Left ventricle myocardium inferior (tissue), 1 donor: ENCODE measurements around the gene ZNF786. TPM values are rescaled to one million over a fixed set of nuclear protein-coding genes. Genes with fewer than 3 reads are reported as not detected.
A peak's percentile ranks its signal among the peaks of the same experiment; 100 is the strongest.
"Not testable (repeated sequence)": the region's sequence is repeated elsewhere in the genome, so short reads cannot be mapped to it uniquely, and the experiment has no call there.

Experiments
- DNase-seq: peaks from one replicate; pipeline ENCODE4 v3.0.0-alpha.2; 2020
- H3K27ac ChIP-seq: fragments of 200-600 bp; replicated peaks from 2 replicates; pipeline ENCODE4 v1.8.0; 2021
- H3K27me3 ChIP-seq: fragments of 200-600 bp; 2 replicates; pipeline ENCODE4 v1.8.0; 2021; ENCODE audit warnings: low read depth
- H3K36me3 ChIP-seq: fragments of 200-600 bp; 2 replicates; pipeline ENCODE4 v1.8.0; 2021
- H3K4me1 ChIP-seq: fragments of 200-600 bp; 2 replicates; pipeline ENCODE4 v1.8.0; 2021
- H3K4me3 ChIP-seq: fragments of 200-600 bp; 2 replicates; pipeline ENCODE4 v1.8.0; 2021; ENCODE audit warnings: mild to moderate bottlenecking, moderate library complexity
- H3K9me3 ChIP-seq: fragments of 200-600 bp; replicated peaks from 2 replicates; pipeline ENCODE4 v1.8.0; 2021
- CTCF ChIP-seq: fragments of 200-600 bp; IDR thresholded peaks from 2 replicates; pipeline ENCODE4 v1.8.0; 2021; ENCODE audit warnings: antibody characterized with exemption, mild to moderate bottlenecking, borderline replicate concordance
- intact Hi-C: fragments of 100-400 bp; cut with micrococcal nuclease; formaldehyde crosslinking; loops from one replicate; pipeline ENCODE4 v1.11.0; 2022
- total RNA-seq: library from RNA; stranded (reverse); fragmentation: NEBNext Ultra II Directional; extraction: Animal tissue kit (Norgen Biotek cat#: 25700); gene quantifications from one replicate; pipeline ENCODE4 v1.2.1, GENCODE V29; 2021
- donor health status: DM: no; HTN: yes; CAD: no; lungs with severe emphysema.

ZNF786 gene
- total RNA-seq, 1 donor from 2014 or later, result 2.4 TPM

GRCh38 chr7:149041350-149041749, 49.2 kb downstream of the ZNF786 start:
- no peaks in the 10 kb centered on the region for H3K36me3 ChIP-seq
- H3K4me1 ChIP-seq, result no peaks in the 10 kb centered on the region
- no peak for TF ChIP-seq CTCF
- no peak overlapping the region for H3K4me3 ChIP-seq
- H3K27me3 ChIP-seq, result no peaks in the 10 kb centered on the region
- no peak overlapping the region for H3K27ac ChIP-seq
- DNase-seq, result no peak
- intact Hi-C loops, result no loop called here
- H3K9me3 ChIP-seq, result peaks cover 8% of the 10 kb centered on the region

GRCh38 chr7:149038641-149039040, 51.9 kb downstream of the ZNF786 start:
- DNase-seq, H3K4me3 ChIP-seq, H3K27ac ChIP-seq, H3K27me3 ChIP-seq, H3K36me3 ChIP-seq, intact Hi-C loops, H3K4me1 ChIP-seq, H3K9me3 ChIP-seq: not testable (repeated sequence)

- no peak for TF ChIP-seq CTCF
- Histone ChIP-seq H3K4me3 (no peak overlapping the region), H3K4me1 (no peaks in the 10 kb centered on the region), H3K27me3 (peaks cover 4% of the 10 kb centered on the region), H3K27ac (no peak overlapping the region), H3K36me3 (no peaks in the 10 kb centered on the region), H3K9me3 (peaks cover 8% of the 10 kb centered on the region)
- no peak for DNase-seq
- intact Hi-C loops, result no loop called here
Measured at GRCh38 chr7:149036676-149037075, 53.8 kb downstream of the ZNF786 start.

GRCh38 chr7:149031353-149031910, 59.1 kb downstream of the ZNF786 start:
- Histone ChIP-seq H3K36me3 (no peaks in the 10 kb centered on the region), H3K27ac (no peak overlapping the region), H3K27me3 (peaks cover 4% of the 10 kb centered on the region), H3K4me3 (no peak overlapping the region), H3K9me3 (peaks cover under 1% of the 10 kb centered on the region), H3K4me1 (peaks cover 25% of the 10 kb centered on the region)
- DNase-seq, result no peak
- TF ChIP-seq CTCF, result no peak
- intact Hi-C loops, result no loop called here

GRCh38 chr7:149030439-149030838, 60.1 kb downstream of the ZNF786 start:
- H3K4me3 ChIP-seq, H3K27me3 ChIP-seq, intact Hi-C loops, H3K36me3 ChIP-seq, H3K27ac ChIP-seq, H3K9me3 ChIP-seq, DNase-seq: not testable (repeated sequence)
- H3K4me1 ChIP-seq, result peaks cover 29% of the 10 kb centered on the region

- H3K4me3 ChIP-seq, result peak within 1 kb of the TSS; percentile 90
- no peaks in the 10 kb centered on the region for H3K36me3 ChIP-seq
- intact Hi-C loops, result no loop called here
- peak; percentile 49 for TF ChIP-seq CTCF
- peaks cover 33% of the 10 kb centered on the region for H3K4me1 ChIP-seq
- no peaks in the 10 kb centered on the region for H3K9me3 ChIP-seq
- peak within 1 kb of the TSS; percentile 94 for H3K27ac ChIP-seq
- DNase-seq, result peak; percentile 99
- no peaks in the 10 kb centered on the region for H3K27me3 ChIP-seq
Measured at GRCh38 chr7:149028346-149029109, 62.0 kb downstream of the ZNF786 start, which contains the start of gene PDIA4. Gene PDIA4, minus strand, starts transcription at chr7:149028505. Its CDS starts 97 bp downstream, at chr7:149028408.
